GM04503 (cell line): ENCODE results near the gene KCTD15.
"Not testable (repeated sequence)": the region's sequence is repeated elsewhere in the genome, so short reads cannot be mapped to it uniquely, and the experiment has no call there.

Experiments used
- DNase-seq: peaks from one replicate; pipeline ENCODE4 v3.0.0-alpha.2; 2012; ENCODE audit warnings: low read depth

KCTD15 gene

DNA sequence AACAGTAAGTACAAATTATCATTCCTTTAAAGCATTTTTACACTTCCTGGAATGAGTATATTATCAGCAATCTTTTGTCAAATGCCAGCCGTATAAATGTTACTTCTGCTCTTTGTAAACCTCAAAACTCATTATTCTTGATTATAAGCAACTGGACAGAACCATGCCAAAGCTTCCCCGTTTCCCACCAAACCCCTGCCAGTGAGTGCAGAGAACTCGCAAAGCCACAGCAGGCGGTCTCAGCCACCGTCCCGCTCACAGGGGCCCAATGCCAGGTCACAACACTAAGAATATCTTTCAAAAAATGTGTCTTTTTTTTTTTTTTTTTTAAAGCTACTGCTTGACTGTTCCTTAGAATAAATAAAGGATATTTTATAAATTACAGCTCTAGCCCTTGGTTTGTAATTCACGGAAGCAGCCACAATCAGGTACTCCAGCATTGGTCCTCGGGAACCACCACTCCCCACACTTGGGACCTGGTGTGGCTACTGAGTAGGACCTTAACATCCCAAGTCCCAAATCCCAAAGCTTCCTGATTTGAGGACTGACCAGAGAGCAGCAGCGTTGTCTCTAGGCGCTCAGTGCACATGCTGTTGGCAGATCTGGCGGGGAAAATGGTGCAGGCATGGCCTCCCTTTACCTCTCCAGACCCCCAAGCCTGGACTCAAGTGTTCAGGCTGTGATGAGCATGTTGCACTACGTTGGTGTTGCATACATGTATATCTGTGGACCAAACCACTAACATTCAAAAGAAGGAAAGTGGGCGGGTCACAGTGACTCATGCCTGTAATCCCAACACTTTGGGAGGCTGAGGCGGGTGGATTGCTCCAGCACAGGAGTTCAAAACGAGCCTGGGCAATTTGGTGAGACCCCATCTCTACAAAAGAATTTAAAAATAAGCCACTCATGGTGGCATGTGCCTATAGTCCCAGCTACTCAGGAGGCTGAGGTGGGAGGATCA, 19.0 kb downstream of the KCTD15 start:
- DNase-seq = no peak

DNA sequence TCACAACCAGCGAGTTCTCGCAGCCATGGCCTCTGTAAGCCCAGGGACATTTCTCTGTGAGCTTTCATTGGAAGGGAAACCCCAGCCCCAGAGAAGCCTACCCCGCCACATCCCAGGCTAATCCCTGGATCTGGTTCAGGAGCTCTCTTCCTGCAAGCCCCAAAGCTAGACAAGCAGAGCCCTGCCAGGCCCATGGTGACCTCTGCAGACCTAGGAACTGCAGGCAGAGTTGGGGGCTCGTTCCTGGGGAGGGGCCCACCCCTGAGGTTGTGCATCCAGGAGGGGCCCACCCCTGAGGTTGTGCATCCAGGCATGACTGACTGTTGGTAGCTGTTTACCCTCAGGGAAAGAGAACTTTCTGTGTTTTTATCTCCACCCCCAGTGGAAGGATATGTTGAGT, 21.7 kb downstream of the KCTD15 start:
- DNase-seq = no peak

DNA sequence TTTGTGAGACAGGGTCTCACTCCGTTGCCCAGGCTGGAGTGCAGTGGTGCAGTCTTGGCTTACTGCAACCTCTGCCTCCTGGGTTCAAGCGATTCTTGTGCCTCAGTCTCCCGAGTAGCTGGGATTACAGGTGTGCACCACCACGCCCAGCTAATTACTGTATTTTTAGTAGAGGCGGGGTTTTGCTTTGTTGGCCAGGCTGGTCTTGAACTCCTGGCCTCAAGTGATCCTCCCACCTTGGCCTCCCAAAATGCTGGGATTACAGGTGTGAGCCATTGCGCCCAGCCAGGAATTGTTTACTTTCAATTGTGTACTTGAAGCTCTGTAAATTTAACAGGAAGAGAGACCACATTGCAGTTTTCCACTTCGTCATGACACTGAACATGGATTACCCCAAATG, 22.4 kb downstream of the KCTD15 start:
- DNase-seq = not testable (repeated sequence)

DNA sequence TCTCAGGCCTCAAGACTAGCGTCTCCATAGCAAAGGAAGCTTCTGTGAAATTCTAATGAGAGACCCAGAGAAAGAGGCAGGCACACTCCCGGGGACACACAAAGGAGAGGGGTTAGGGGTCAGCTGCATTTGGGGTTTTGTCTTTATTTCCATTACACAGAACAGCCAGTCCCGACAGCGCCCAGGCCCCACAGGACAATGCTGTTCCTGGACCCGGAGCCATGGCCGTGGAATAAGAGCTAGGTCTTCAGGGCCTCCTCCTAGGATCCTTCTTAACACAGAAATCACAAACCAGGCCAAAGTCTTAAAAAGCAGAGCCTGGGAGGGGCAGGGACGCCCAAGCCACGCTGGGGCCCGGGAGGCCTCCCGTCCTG, 22.8 kb downstream of the KCTD15 start:
- no peak for DNase-seq

DNA sequence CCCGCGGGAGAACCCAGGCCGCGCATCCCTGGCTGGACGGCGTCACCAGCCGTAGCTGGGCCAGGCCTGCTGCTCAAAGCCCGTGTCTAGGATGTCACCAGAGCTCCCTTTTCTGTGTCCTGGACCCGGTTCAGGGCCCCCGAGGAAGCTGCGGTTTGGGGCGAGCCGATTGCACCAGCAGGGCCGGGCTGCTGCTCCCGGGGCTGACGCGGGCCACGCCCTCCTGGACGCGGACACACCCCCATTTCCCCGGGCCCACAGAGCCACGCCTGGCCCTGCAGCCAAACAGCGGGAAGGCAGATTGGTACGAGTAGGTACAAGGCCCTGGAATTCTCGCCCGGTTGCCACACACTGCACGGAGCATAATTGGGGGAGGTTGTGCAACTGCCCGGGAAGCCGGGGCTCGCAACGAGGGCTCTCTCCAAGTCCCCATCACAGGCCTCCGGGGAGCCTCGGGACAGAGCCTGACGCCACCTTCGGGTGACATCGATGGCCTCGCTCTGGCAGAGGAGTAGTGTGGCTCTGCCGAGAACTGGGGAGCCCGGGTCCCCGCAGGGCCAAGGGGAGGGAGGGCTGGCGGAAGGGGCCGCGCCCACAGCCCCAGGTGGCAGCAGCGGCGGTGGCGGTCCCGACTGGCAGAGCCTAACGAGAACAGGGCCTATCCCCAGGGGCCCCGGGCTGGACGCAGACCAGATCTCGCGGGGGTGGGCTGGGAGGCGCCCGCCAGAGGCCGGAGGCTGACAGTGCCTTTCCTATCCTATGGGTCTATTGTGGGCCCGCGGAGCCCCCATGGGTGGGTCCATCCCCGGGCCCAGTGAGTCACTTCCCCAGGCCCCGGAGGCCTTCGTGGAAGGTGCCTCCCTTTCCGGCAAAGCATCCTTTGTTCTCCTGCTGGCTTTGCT, 23.5 kb downstream of the KCTD15 start:
- DNase-seq = no peak

DNA sequence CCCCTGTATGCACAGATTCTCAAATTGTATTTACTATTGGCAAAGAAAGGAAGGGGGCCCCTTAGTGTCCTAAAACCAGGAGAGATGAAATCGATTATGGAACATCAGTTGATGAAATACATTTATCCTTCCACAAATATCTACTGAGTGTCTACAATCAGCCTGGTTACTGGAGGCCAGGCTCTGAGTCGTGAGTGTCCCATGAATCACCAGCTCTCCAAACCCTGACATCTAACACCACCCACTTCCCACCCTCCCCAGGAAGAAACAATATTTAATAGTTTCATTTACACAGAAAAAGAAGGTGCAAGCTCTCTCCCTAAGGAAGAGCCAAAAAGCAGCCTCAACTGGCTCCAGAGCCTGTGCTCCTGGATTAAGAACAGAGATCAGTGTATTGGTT, 25.2 kb downstream of the KCTD15 start:
- no peak for DNase-seq

DNA sequence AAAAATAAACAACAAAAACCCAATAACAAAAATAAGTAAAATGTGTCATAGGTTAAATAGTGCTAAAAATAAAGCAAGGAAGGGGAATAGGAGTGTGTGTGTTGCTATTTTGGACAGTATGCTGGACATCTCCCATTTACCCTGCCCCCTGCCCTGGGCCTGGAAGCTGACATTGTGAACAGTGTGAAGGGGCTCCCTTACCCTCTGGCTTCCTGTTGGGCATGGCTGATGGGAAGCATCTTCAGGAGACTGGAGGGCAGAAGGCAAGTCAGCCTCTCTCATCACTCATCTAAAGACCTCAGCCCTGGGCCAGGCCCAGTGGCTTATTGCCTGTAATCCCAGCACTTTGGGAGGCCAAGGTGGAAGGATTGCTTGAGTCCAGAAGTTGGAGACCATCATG, 26.7 kb downstream of the KCTD15 start:
- DNase-seq = no peak

DNA sequence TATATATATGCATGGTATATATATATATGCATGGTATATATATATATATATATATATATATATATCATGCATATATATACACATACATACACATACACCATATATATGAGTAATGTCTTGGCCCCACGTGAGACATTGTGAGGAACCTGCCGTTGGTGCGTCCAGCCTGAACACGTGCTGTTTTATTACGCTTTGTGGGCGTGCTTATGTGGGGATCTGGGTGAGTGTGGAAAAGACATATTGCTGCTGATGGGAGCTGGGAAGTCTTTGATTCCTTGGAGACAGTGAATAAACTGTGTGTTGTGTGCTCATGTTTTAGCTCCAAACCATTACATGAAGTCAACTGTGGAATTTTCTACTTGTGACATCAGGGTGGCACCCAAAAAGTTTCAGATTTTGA, 28.9 kb downstream of the KCTD15 start:
- no peak for DNase-seq

DNA sequence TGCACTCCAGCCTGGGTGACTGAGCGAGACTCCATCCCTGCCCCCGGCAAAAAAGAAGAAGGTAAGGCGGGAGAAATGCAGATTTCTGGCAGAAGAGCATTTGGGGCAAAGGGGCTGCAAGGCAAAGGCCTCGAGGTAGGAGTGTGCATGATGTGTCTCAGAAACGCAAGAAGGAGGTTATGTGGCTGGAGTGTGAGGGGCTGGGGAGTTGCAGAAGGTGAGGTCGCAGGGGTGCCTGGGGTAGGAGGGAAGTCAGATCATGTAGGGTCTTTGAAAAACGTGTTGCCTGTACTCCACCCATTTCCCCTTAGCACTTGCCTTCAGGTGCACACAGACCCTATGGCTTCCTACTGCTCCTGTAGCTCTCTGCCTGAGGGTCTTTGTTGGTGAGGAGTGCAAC, 29.9 kb downstream of the KCTD15 start:
- no peak for DNase-seq

DNA sequence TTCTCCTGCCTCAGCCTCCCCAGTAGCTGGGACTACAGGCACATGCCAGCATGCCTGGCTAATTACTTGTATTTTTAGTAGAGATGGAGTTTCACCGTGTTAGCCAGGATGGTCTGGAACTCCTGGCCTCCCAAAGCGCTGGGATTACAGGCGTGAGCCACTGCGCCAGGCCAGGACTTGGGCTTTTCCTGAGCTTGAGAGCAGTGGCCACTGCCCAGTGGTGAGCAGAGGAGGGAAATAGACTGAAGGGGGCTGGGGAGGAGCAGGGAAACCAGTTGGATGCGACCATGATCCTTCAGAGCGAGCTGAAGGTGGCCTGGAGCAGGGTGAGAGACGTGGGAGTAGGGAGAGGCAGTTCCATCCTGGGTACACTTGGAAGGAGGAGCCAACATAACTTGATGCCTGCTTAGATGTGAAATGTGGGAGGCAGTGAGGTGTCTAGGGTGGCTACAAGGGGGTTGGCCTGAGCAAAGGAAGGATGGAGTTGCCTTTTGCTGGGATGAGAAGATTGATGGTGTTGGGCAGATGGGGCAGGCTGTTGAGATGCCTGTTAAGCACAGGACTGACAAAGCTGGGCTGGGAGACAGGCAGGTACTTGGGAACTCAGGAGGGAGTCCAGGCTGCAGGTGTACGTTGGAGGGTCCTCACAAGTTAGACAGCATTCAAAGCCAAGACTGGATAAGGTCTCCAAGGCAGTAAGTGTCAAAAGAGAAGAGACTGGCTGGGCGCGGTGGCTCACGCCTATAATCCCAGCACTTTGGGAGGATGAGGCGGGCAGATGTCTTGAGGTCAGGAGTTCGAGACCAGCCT, 31.8 kb downstream of the KCTD15 start:
- DNase-seq = no peak

DNA sequence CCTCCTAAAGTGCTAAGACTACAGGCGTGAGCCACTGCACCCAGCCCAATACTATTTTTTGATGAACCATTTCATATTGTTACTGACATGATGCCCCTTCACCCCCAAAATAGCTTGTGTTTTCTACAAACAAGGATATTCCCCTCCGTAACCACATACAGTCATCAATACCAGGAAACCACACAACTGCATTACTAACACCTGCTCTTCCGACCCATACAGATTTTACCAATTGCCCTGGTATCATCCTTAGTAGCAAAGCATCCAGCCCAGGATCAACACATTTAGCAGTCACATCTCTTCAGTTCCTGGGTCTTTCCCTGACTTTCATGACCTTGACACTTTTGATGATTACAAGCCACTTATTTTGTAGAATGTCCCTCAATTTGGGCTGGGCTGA, 33.6 kb downstream of the KCTD15 start:
- no peak for DNase-seq

DNA sequence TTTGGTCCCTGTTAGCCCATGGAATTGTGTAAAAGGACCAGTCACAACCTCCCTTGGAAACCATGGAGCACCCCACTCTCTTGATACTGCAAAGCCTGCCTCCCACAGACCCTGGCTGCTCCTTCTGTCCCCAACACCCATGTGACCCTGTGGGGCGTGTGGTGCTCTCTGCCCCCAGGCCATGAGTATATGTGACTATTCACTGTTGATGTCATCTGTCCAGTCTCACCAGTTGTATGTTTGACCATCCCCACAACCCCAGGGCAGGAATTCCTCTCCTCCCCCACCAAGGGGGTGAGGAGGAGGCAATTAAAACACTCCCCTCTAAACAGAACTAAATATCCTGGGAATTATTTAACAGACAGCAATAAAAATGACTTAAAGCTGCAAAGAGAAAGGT, 35.2 kb downstream of the KCTD15 start:
- DNase-seq = no peak

DNA sequence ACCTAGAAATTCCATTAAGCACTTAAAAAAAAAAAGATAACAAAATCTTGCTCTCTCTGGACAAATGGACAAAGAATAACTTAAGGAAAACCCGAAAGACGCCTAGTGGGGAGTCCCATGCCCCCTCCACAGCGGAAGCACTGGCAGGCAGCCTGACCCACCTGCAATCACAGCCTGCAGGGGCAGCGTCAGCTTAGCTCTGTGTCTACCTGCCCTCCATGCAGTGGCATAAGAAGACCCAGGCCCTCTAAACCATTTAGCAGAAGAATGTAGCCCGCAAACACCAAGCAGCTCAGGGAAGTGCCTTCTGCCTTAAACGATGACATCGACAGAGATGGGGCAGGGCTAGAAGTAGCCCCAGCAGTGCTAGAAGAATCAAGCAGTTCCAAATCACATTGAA, 36.0 kb downstream of the KCTD15 start:
- DNase-seq = no peak

DNA sequence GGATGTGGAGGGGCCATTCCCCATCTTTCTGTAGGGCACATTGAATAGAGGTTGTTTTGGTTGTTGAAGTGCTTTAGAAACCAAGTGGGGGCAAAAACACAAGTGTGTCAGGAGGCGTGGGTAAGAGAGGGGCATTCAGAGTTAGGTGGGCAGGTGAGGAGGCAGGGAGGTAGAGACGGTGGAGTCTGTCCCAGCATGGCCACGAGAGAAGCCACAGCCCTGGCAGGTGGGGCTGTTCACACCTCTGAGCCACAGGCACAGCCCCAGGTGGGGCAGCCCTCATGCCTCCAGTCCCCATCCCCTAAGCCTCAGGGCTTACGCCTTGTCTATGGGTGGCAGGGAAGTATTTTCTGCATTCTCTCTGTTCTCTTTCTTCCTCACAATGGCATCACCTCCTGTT, 43.7 kb downstream of the KCTD15 start:
- DNase-seq = no peak

DNA sequence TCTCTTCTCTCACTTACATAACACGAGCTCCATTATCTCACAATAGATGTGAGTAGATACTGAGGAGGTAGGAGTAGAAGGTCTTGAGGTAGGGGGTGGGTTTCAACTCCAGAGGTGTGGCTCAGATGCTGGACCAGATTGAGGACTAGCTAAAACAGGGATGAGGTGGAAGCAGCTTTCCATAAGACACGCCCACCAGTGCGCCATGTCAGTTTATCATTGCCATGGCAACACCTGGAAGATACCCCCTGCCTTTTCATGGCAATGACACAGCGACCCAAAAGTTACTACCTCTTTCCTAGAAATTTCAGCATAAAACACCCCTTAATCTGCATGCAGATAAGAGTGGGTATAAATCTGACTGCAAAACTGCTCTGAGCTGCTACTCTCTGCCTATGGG, 44.1 kb downstream of the KCTD15 start:
- no peak for DNase-seq

DNA sequence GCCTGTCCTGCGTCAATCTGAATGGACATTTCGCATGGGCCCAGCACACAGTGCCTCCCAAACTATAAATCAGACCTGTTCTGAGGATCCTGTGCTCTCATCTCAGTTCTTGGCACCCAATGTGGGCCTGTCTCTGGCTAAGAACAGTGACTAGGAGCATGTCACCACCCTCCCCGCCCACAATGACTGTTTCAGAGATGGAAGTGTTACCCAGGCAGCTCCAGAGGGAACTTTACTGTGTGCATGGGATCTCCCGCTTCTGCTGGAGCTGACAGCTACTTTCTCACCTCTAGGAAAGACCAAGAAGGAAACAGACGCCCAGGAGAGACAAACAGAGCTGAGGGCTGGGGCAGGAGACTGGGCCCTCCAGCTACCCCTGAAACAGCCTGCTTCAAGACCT, 45.0 kb downstream of the KCTD15 start:
- DNase-seq = no peak

DNA sequence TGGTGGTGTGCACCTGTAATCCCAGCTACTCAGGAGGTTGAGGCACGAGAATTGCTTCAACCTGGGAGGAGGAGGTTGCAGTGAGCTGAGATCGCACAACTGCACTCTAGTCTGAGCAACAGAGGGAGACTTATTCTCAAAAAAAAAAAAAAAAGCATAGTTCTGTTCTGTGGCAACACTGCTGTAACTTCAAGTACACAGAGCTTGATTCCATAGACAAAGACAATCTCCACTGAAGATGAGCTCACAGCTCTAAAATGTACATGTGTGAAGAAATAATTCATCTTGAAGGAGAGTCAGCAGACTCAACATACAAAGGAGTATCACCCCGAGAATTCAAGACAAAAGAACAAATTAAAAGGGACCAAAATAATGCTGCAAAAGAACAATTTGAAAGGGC, 47.8 kb downstream of the KCTD15 start:
- no peak for DNase-seq

DNA sequence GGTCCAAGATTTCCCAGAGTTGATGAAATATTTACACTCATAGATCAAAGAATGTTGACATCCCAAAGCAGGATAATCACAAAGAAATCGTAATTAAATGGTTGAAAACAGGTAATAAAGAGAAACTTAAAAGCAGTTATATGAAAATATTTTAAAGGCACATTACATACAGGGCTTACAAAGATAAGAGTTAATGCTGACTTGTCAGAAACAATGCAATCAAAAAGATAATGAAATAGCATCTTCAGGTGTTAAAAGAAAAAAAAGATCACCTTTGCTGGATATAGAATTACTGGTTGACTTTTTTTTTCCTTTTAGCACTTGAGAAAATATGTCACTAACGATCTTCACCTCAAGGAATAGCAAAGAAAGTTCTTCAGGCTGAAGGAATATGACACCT, 48.8 kb downstream of the KCTD15 start:
- no peak for DNase-seq

DNA sequence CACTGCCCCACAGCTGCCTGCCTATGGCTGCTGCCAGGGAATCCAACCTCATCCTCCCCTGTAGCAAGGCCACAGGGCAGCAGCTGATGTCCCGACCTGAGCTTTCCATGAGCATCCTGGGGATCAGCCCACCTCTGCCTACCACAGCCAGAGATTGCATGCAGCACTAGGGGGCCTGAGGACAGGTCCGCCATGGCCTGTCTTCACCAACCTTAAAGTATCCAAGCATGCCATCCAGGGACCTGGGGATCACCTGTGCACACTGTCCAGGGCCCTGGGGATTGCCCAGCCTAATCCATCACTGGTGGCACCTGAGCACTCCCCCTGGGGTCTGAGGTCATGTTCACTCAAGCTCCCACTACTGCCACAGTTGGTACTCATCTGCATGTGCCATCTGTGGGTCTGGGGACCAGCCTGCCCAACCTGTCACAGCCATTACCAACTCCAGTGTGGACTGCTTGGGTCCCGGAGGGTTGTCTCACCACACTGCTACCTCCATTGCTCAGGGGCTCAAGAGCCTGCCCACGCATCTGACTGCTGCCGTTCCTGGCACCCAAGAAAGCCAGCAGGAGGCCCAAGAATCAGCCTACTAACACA, 53.0 kb downstream of the KCTD15 start:
- DNase-seq = no peak

DNA sequence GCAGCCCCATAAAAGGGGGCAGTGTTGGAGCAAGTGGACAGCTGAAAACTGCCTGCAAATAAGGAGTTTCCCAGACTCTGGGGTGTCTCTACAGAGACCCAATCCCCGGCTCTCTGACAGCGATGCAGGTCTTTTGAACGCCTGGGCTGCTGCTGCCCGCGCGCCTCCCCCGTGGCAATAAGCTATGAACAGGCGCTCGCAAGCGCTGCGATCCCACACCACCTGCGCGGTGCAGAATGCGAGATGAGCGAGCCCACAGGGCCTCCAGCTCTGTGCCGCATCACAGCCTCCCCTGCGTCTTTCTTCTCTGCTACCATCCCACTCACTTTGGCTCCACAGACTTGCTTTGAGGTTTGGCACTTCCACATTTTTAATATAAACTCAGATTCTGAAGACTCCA, 62.3 kb downstream of the KCTD15 start:
- no peak for DNase-seq

DNA sequence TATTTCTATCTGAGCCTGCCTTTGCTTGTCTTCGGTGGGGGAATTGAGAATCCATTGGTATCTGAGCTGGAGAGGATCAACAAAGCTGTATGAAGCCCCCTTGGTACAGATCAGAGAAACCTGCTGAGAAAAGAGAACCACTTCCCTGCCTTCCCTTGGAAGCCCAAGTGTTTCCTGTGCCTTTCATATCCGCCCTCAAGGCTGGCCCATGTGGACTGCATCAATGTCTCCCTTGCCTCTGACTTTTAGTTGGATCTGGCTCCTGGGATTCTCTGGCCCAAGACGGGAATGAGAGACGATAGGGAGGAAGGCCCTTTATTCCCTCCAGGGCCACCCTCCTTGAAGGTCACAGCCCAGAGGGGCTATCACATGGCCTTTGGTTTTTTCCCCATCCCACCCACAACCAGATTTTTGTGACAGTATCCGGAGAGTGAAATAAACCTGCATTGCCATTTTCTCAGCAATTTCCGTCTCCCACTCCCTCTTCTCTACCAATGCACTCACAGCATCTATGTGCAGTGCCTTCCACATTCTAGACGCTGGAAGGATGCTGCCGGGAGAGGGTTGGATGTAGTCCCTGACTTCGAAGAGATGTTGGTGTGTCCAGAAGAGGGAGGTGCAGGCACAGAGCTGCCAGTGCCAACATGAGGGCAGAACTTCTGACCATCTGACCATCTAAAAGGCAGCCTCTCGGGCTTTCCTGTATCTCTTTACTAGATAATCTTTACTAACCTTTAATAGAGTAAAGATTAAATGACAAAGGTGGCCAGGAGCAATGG, 63.8 kb downstream of the KCTD15 start:
- DNase-seq = no peak
